ENCODE results near the gene STAU1.

STAU1 gene

DNA sequence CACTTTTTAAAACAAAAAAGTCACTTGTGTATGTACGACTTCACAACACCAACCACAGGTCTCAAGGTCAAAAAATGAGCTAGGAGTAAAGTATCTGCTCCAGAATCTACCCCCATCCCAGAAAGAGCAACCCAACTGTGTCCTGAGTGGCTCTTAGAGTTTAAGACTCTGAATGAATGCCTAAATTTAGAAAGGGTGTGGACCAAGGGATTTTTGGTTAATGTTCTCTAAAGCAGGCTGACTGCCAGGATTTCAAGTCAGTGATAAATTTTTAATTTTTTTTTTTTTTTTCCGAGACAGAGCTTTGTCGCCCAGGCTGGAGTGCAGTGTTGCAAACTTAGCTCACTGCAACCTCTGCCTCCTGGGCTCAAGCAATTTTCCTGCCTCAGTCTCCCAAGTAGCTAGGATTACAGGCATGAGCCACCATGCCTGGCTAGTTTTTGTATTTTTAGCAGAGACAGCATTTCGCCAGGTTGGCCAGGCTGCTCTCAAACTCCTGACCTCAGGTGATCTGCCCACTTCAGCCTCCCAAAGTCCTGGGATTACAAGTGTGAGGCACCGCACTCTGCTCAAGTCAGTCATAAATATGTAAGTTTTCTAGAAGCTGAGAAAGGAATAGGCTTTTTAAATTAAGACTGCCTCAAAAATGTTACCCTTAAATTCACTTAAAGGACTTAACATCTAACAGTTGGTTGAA, 20.2 kb downstream of the STAU1 start:
- no peak for TF ChIP-seq ARNTL (CRISPR knock-in tag; IDR thresholded peaks at IDR 0.05; ENCODE audit: borderline replicate concordance, low read depth)
- TF ChIP-seq, protein P1, sequence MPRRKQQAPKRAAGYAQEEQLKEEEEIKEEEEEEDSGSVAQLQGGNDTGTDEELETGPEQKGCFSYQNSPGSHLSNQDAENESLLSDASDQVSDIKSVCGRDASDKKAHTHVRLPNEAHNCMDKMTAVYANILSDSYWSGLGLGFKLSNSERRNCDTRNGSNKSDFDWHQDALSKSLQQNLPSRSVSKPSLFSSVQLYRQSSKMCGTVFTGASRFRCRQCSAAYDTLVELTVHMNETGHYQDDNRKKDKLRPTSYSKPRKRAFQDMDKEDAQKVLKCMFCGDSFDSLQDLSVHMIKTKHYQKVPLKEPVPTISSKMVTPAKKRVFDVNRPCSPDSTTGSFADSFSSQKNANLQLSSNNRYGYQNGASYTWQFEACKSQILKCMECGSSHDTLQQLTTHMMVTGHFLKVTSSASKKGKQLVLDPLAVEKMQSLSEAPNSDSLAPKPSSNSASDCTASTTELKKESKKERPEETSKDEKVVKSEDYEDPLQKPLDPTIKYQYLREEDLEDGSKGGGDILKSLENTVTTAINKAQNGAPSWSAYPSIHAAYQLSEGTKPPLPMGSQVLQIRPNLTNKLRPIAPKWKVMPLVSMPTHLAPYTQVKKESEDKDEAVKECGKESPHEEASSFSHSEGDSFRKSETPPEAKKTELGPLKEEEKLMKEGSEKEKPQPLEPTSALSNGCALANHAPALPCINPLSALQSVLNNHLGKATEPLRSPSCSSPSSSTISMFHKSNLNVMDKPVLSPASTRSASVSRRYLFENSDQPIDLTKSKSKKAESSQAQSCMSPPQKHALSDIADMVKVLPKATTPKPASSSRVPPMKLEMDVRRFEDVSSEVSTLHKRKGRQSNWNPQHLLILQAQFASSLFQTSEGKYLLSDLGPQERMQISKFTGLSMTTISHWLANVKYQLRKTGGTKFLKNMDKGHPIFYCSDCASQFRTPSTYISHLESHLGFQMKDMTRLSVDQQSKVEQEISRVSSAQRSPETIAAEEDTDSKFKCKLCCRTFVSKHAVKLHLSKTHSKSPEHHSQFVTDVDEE (CRISPR knock-in tag; IDR thresholded peaks at IDR 0.05), result no peak
- TF ChIP-seq ZNF8 (CRISPR knock-in tag; IDR thresholded peaks at IDR 0.05), result no peak
- TF ChIP-seq RARB (CRISPR knock-in tag; IDR thresholded peaks at IDR 0.05), result no peak
- no peak for TF ChIP-seq ZNF565 (CRISPR knock-in tag; conservative IDR thresholded peaks at IDR 0.05; ENCODE audit: low read depth)
- TF ChIP-seq SNAI2 (CRISPR knock-in tag; IDR thresholded peaks at IDR 0.05), result no peak
- no peak for TF ChIP-seq ISL1 (CRISPR knock-in tag; IDR thresholded peaks at IDR 0.05)
- TF ChIP-seq, protein P2, sequence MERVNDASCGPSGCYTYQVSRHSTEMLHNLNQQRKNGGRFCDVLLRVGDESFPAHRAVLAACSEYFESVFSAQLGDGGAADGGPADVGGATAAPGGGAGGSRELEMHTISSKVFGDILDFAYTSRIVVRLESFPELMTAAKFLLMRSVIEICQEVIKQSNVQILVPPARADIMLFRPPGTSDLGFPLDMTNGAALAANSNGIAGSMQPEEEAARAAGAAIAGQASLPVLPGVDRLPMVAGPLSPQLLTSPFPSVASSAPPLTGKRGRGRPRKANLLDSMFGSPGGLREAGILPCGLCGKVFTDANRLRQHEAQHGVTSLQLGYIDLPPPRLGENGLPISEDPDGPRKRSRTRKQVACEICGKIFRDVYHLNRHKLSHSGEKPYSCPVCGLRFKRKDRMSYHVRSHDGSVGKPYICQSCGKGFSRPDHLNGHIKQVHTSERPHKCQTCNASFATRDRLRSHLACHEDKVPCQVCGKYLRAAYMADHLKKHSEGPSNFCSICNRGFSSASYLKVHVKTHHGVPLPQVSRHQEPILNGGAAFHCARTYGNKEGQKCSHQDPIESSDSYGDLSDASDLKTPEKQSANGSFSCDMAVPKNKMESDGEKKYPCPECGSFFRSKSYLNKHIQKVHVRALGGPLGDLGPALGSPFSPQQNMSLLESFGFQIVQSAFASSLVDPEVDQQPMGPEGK (CRISPR knock-in tag; IDR thresholded peaks at IDR 0.05; ENCODE audit: borderline replicate concordance), result no peak
- no peak for TF ChIP-seq PPARA (CRISPR knock-in tag; IDR thresholded peaks at IDR 0.05; ENCODE audit: borderline replicate concordance)
- TF ChIP-seq ZNF70 (CRISPR knock-in tag; IDR thresholded peaks at IDR 0.05), result no peak
- TF ChIP-seq ZC3H10 (CRISPR knock-in tag; IDR thresholded peaks at IDR 0.05), result no peak
- no peak for TF ChIP-seq ZFP3 (CRISPR knock-in tag; IDR thresholded peaks at IDR 0.05)
- no peak for TF ChIP-seq ZFP30 (CRISPR knock-in tag; IDR thresholded peaks at IDR 0.05)
- TF ChIP-seq BACH2 (CRISPR knock-in tag; IDR thresholded peaks at IDR 0.05; ENCODE audit: borderline replicate concordance), result no peak
- TF ChIP-seq, protein P3, sequence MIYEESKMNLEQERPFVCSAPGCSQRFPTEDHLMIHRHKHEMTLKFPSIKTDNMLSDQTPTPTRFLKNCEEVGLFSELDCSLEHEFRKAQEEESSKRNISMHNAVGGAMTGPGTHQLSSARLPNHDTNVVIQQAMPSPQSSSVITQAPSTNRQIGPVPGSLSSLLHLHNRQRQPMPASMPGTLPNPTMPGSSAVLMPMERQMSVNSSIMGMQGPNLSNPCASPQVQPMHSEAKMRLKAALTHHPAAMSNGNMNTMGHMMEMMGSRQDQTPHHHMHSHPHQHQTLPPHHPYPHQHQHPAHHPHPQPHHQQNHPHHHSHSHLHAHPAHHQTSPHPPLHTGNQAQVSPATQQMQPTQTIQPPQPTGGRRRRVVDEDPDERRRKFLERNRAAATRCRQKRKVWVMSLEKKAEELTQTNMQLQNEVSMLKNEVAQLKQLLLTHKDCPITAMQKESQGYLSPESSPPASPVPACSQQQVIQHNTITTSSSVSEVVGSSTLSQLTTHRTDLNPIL (CRISPR knock-in tag; IDR thresholded peaks at IDR 0.05; ENCODE audit: low read depth), result no peak
- TF ChIP-seq CSDC2 (CRISPR knock-in tag; IDR thresholded peaks at IDR 0.05), result no peak
- TF ChIP-seq GLIS3 (CRISPR knock-in tag; IDR thresholded peaks at IDR 0.05), result no peak
- no peak for ATAC-seq

DNA sequence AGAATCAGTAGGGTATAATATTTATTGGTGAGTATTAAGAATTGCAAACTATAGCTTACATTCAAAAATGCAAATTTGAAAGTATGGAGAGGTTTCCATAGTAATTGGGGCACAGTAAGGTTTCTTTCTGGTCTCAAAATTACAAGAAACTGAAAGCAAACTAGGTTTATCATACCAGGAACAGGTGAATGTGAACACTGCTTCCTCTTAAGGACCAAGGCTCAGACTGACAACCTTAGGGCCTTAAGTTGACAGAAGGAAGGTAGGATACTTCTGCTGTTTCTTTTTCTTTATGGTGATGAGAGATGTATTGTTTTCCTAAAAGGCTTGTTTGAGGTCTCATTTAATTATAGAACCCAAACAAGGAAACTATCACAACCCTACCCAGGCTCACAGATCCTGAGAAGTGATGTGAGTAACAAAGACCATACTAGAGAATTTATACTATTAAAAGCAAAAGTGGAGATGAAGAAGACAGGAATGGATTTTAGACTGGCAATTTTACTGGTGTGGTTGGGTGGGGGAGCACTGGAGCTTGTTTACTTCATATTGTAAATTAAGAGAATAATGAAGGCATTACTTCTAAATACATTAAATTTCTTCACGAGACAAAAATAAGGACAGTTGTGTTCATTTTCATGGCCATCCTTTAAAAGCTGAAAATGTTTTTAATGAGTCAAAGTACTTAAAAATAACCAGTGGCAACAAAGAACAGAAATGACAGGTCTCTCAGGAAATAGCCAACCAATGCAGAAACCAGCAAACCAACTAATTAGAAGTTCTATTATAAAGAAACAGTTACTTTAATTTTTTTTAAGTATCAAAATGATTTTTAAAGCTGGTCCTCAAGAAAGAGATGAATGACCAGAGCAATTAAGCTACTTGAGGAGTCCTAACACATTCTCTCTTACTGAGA, 21.3 kb downstream of the STAU1 start:
- TF ChIP-seq TOX (CRISPR knock-in tag; IDR thresholded peaks at IDR 0.05; ENCODE audit: borderline replicate concordance) (no peak), OSR1 (CRISPR knock-in tag; IDR thresholded peaks at IDR 0.05) (no peak), TCF4 (CRISPR knock-in tag; IDR thresholded peaks at IDR 0.05; ENCODE audit: borderline replicate concordance) (no peak)
- TF ChIP-seq, protein P4, sequence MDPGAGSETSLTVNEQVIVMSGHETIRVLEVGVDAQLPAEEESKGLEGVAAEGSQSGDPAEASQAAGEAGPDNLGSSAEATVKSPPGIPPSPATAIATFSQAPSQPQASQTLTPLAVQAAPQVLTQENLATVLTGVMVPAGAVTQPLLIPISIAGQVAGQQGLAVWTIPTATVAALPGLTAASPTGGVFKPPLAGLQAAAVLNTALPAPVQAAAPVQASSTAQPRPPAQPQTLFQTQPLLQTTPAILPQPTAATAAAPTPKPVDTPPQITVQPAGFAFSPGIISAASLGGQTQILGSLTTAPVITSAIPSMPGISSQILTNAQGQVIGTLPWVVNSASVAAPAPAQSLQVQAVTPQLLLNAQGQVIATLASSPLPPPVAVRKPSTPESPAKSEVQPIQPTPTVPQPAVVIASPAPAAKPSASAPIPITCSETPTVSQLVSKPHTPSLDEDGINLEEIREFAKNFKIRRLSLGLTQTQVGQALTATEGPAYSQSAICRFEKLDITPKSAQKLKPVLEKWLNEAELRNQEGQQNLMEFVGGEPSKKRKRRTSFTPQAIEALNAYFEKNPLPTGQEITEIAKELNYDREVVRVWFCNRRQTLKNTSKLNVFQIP (CRISPR knock-in tag; IDR thresholded peaks at IDR 0.05; ENCODE audit: borderline replicate concordance, low read depth), result no peak
- no peak for ATAC-seq

DNA sequence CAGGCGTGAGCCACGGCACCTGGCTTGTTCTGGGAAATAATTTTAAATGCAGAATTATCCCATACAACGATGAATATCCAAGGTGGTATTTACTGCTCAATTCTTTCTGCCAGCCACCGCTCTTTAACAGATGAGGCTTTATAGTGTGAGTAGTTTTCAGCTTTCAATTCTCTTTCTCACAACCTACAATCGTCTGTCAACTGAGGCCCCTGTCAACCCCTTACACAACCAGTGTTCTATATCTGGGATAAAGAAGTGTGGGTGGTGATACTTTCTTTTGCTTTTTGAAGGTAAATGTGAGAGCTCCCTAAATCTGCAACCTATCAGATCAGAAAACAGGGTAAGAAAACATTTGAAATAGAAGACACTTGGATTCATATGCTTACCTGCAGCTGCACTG, 22.5 kb downstream of the STAU1 start:
- no peak for ATAC-seq
- TF ChIP-seq, protein P3 (CRISPR knock-in tag; IDR thresholded peaks at IDR 0.05; ENCODE audit: low read depth), result no peak
- TF ChIP-seq ZNF565 (CRISPR knock-in tag; conservative IDR thresholded peaks at IDR 0.05; ENCODE audit: low read depth), result no peak
- TF ChIP-seq CSDC2 (CRISPR knock-in tag; IDR thresholded peaks at IDR 0.05), result no peak
- no peak for TF ChIP-seq ZFP30 (CRISPR knock-in tag; IDR thresholded peaks at IDR 0.05)
- TF ChIP-seq, protein P1 (CRISPR knock-in tag; IDR thresholded peaks at IDR 0.05), result no peak
- no peak for TF ChIP-seq ZNF8 (CRISPR knock-in tag; IDR thresholded peaks at IDR 0.05)
- TF ChIP-seq, protein P4 (CRISPR knock-in tag; IDR thresholded peaks at IDR 0.05; ENCODE audit: borderline replicate concordance, low read depth), result no peak
- no peak for TF ChIP-seq SNAI2 (CRISPR knock-in tag; IDR thresholded peaks at IDR 0.05)
- TF ChIP-seq ARNTL (CRISPR knock-in tag; IDR thresholded peaks at IDR 0.05; ENCODE audit: borderline replicate concordance, low read depth), result no peak
- TF ChIP-seq RARB (CRISPR knock-in tag; IDR thresholded peaks at IDR 0.05), result no peak
- TF ChIP-seq TCF4 (CRISPR knock-in tag; IDR thresholded peaks at IDR 0.05; ENCODE audit: borderline replicate concordance), result no peak
- no peak for TF ChIP-seq ESRRG (CRISPR knock-in tag; IDR thresholded peaks at IDR 0.05)
